Measurements from ENCODE around the gene TECPR2. TPM values are rescaled to one million over a fixed set of nuclear protein-coding genes. Genes with fewer than 3 reads are reported as not detected.

Gene TECPR2
- total RNA-seq, 1 experiment from 2014 or later: 21.3 TPM

DNA sequence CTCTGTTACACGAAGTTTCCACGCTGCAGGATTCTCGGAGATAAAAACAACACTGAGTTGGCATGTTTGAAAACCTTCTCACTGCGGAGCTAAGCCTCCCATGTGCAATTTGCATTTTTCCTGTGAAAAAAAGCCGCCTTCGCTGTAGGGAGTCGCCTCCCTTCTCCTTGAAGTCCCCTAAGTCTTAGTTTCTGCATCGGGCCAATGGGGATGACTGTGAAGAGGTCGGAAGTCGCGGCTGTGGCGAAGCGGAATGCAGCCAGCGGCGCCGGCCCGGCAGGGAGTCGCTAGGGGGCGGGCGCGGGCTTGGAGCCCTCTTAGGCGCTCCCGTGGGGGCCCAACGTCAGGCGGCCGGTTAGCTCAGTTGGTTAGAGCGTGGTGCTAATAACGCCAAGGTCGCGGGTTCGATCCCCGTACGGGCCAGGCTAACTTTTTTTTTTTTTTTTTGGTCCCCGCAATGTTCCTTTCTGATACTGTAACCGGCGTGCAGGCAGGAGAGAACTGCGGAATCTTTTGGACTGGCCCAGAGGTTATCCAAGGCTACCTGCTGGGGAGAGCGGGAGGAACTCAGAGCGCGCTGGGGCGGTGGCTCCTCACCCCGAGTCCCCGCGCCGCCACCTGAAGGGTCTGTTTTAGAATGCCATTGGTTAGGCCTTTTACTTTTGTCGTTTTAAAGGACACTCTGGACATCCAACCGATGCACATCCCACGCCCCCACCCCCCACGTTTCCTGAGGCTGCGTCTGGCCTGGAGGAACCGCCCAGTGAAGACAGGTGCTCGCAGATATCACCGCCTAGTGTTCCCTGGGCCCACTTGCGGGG is 45.8 kb upstream of the TECPR2 start (continued):
- TF ChIP-seq, protein P1, sequence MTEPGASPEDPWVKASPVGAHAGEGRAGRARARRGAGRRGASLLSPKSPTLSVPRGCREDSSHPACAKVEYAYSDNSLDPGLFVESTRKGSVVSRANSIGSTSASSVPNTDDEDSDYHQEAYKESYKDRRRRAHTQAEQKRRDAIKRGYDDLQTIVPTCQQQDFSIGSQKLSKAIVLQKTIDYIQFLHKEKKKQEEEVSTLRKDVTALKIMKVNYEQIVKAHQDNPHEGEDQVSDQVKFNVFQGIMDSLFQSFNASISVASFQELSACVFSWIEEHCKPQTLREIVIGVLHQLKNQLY (CRISPR knock-in tag; IDR thresholded peaks at IDR 0.05): no peak
- 0 out of 2 replicates have a peak, but pooled peaks have one; percentile 6 for TF ChIP-seq ZNF121 (CRISPR knock-in tag; IDR thresholded peaks at IDR 0.05)
- peak; percentile 82 for TF ChIP-seq TEAD4 (CRISPR knock-in tag; IDR thresholded peaks at IDR 0.05)
- no peak for TF ChIP-seq JUN (CRISPR knock-in tag; IDR thresholded peaks at IDR 0.05)
- TF ChIP-seq ZNF423 (CRISPR knock-in tag; IDR thresholded peaks at IDR 0.05): peak; percentile 72; the same call in 1 of the 2 replicates
- peak; percentile 34; the same call in 1 of the 2 replicates for TF ChIP-seq MAX (CRISPR knock-in tag; IDR thresholded peaks at IDR 0.05)
- TF ChIP-seq STAT6 (CRISPR knock-in tag; conservative IDR thresholded peaks at IDR 0.05; ENCODE audit: low read depth): 0 out of 2 replicates have a peak, but pooled peaks have one; percentile 21
- TF ChIP-seq ESRRA (CRISPR knock-in tag; IDR thresholded peaks at IDR 0.05; ENCODE audit: borderline replicate concordance): peak; percentile 62; the same call in 1 of the 2 replicates
- TF ChIP-seq IRF1 (CRISPR knock-in tag; IDR thresholded peaks at IDR 0.05): no peak
- no peak for TF ChIP-seq RORB (CRISPR knock-in tag; IDR thresholded peaks at IDR 0.05)
- no peak for TF ChIP-seq NFYB (CRISPR knock-in tag; conservative IDR thresholded peaks at IDR 0.05; ENCODE audit: low read depth)
- TF ChIP-seq, protein P2, sequence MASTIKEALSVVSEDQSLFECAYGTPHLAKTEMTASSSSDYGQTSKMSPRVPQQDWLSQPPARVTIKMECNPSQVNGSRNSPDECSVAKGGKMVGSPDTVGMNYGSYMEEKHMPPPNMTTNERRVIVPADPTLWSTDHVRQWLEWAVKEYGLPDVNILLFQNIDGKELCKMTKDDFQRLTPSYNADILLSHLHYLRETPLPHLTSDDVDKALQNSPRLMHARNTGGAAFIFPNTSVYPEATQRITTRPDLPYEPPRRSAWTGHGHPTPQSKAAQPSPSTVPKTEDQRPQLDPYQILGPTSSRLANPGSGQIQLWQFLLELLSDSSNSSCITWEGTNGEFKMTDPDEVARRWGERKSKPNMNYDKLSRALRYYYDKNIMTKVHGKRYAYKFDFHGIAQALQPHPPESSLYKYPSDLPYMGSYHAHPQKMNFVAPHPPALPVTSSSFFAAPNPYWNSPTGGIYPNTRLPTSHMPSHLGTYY (CRISPR knock-in tag; IDR thresholded peaks at IDR 0.05): peak; percentile 90
- no peak for TF ChIP-seq IRF2 (CRISPR knock-in tag; IDR thresholded peaks at IDR 0.05; ENCODE audit: borderline replicate concordance, low read depth)
- TF ChIP-seq CREM (CRISPR knock-in tag; IDR thresholded peaks at IDR 0.05): peak; percentile 70; the same call in 1 of the 2 replicates
- TF ChIP-seq, protein P3, sequence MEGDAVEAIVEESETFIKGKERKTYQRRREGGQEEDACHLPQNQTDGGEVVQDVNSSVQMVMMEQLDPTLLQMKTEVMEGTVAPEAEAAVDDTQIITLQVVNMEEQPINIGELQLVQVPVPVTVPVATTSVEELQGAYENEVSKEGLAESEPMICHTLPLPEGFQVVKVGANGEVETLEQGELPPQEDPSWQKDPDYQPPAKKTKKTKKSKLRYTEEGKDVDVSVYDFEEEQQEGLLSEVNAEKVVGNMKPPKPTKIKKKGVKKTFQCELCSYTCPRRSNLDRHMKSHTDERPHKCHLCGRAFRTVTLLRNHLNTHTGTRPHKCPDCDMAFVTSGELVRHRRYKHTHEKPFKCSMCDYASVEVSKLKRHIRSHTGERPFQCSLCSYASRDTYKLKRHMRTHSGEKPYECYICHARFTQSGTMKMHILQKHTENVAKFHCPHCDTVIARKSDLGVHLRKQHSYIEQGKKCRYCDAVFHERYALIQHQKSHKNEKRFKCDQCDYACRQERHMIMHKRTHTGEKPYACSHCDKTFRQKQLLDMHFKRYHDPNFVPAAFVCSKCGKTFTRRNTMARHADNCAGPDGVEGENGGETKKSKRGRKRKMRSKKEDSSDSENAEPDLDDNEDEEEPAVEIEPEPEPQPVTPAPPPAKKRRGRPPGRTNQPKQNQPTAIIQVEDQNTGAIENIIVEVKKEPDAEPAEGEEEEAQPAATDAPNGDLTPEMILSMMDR (IDR thresholded peaks at IDR 0.05): no peak
- TF ChIP-seq USF1 (CRISPR knock-in tag; IDR thresholded peaks at IDR 0.05): peak; percentile 37; the same call in 1 of the 2 replicates
- TF ChIP-seq MYBL2 (CRISPR knock-in tag; IDR thresholded peaks at IDR 0.05): no peak
- TF ChIP-seq ZNF425 (CRISPR knock-in tag; conservative IDR thresholded peaks at IDR 0.05): no peak
- TF ChIP-seq, protein P4, sequence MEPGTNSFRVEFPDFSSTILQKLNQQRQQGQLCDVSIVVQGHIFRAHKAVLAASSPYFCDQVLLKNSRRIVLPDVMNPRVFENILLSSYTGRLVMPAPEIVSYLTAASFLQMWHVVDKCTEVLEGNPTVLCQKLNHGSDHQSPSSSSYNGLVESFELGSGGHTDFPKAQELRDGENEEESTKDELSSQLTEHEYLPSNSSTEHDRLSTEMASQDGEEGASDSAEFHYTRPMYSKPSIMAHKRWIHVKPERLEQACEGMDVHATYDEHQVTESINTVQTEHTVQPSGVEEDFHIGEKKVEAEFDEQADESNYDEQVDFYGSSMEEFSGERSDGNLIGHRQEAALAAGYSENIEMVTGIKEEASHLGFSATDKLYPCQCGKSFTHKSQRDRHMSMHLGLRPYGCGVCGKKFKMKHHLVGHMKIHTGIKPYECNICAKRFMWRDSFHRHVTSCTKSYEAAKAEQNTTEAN (CRISPR knock-in tag; IDR thresholded peaks at IDR 0.05): no peak
- TF ChIP-seq, protein P5, sequence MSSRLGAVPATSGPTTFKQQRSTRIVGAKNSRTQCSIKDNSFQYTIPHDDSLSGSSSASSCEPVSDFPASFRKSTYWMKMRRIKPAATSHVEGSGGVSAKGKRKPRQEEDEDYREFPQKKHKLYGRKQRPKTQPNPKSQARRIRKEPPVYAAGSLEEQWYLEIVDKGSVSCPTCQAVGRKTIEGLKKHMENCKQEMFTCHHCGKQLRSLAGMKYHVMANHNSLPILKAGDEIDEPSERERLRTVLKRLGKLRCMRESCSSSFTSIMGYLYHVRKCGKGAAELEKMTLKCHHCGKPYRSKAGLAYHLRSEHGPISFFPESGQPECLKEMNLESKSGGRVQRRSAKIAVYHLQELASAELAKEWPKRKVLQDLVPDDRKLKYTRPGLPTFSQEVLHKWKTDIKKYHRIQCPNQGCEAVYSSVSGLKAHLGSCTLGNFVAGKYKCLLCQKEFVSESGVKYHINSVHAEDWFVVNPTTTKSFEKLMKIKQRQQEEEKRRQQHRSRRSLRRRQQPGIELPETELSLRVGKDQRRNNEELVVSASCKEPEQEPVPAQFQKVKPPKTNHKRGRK (CRISPR knock-in tag; IDR thresholded peaks at IDR 0.05; ENCODE audit: borderline replicate concordance): no peak
- no peak for TF ChIP-seq JAZF1 (CRISPR knock-in tag; IDR thresholded peaks at IDR 0.05)
- TF ChIP-seq, protein P6, sequence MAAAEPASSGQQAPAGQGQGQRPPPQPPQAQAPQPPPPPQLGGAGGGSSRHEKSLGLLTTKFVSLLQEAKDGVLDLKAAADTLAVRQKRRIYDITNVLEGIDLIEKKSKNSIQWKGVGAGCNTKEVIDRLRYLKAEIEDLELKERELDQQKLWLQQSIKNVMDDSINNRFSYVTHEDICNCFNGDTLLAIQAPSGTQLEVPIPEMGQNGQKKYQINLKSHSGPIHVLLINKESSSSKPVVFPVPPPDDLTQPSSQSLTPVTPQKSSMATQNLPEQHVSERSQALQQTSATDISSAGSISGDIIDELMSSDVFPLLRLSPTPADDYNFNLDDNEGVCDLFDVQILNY (CRISPR knock-in tag; IDR thresholded peaks at IDR 0.05): no peak
